Stimulated activated CD4-positive, alpha-beta T cell treated with anti-CD3 and anti-CD28 coated beads, Interleukin-15, amount 100 ng/mL, for 1 hour (primary cell): Measurements from ENCODE around the gene ARHGEF4.
"Not testable (repeated sequence)": the region's sequence is repeated elsewhere in the genome, so short reads cannot be mapped to it uniquely, and the experiment has no call there.

ENCODE experiments used
- DNase-seq, 2 donors: peaks; one replicate each; pipeline ENCODE4 v3.0.0-alpha.2; 2020; ENCODE audit warnings: low read depth in 1 of 2, low spot score in 1 of 2

Gene ARHGEF4

DNA sequence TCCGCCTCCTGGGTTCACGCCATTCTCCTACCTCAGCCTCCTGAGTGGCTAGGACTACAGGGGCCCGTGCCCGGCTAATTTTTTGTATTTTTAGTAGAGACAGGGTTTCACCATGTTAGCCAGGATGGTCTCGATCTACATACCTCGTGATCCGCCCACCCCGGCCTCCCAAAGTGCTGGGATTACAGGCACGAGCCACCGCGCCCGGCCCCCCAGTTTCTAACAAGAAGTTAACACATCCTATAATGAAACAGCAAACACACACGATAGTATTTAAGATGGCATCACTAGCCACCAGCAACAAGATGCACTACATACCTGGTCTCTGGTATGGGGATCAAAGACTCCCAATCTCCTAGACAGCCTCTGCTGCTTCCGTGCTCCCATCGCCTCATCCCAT lies 238.9 kb downstream of the ARHGEF4 start:
- DNase-seq: not testable (repeated sequence)

DNA sequence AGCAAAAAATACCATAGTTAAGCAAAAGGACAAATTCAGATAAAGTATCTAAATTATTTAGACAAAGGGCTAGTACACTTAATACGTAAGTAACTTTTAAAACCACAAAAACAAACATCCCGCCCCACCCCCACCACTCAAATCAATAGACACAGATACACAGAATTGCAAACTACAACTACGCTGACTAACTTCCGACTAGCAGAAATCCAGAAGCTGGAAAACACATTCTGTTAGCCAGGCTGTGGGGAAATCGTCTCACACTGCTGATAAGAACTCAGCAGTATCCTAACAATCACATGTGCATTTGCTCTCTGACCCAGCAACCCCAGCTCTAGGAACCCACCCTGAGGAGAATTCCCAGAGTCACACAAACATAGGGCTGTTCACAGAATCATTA lies 240.0 kb downstream of the ARHGEF4 start:
- no peak for DNase-seq

DNA sequence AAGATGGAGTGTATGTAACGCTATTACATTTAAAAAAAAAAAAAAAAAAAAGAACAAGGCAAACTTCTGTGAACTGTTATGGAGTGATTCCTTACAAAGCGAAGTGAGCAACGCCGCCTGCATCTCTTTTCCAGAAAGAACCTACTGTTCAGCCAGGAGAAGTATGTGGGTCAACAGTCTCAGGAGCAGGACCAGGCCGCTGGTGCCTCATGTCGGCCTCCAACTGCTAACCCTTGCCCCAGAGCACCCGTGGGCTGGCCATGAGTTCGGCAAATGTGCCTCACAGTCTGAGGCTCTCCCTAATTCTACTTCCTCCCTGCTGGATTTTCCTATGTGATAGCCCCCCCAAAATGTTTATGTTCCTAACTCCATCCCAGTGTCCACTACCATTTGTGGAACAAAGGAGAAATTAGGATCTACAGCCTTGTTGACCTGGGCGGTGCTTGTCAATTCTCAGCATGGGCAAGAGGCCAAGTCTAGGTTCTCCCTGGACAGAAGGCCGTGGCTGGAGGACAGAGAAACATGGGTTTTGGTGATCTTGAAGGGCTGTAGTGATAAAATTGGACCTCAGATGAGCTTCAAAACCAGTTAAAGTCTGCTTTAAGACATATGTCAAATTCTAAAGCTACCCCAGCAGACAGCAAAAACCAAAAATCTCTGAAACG lies 240.6 kb downstream of the ARHGEF4 start:
- no peak for DNase-seq

DNA sequence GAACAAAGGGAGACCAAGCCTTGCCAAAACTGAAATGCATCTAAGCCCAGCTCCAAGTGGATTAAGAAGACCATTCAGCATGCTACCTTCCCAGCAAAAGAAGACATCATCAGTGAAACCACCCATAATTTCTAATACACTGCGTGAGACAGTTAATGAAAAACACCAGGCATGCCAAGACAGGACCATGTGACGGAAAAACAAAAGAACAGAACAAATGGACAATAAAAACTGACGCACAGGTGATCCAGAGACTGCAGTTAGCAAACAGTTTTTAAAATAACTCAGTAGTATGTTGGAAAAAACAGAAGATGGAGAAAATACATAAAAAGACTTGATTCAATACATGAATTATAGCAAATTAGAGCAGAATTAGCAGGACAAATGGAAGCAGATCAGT lies 241.3 kb downstream of the ARHGEF4 start:
- DNase-seq: no peak

DNA sequence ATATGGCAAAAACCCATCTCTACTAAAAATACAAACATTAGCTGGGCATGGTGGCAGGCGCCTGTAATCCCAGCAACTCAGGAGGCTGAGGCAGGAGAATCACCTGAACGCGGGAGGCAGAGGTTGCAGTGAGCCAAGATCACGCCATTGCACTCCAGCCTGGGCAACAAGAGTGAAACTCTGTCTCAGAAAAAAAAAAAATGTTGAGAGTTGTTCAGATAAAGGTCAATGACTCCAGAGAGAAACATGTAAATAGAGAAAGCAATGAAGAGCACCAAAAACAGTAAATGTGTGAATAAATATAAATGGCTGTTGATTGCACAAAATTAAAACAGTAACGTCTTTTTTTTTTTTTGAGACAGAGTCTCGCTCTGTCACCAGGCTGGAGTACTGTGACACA lies 243.2 kb downstream of the ARHGEF4 start:
- DNase-seq: not testable (repeated sequence)

DNA sequence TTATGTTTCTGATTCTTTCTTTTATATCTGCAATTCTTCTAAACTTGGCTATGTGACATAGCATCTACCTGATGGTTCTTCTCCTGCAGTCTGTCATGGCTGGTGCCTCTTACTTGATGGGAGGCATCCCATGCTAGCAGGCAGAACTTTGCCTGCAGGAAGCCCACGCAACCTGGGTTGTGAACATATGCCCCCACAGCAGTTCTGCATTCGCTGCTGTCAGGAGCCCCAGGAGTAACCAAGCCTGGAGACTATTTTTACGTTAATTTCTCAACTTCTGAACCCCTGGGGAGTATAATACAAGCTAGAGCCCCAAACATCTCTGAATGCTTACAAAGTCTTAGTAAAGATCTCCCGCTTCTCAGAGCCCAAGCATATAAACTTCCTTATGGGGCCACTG lies 244.5 kb downstream of the ARHGEF4 start:
- DNase-seq: no peak

DNA sequence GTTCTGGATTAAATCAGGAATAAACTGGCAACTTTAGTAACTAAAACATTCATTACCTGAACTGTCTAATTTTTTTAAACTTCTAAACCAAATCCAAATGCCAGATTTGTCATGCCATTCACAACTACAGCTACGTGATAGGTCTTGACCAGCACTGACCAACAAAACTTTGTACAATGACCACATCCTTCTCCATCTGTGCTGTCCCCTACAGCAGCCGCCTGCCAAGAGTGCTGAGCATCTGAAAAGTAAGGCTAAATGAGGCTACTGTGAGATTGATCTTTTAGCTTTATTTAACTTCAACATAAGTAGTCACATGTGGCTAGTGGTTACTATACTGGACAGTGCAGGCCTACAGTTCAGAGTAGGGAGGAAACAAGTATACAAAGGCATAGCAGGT lies 248.9 kb downstream of the ARHGEF4 start:
- DNase-seq: no peak

DNA sequence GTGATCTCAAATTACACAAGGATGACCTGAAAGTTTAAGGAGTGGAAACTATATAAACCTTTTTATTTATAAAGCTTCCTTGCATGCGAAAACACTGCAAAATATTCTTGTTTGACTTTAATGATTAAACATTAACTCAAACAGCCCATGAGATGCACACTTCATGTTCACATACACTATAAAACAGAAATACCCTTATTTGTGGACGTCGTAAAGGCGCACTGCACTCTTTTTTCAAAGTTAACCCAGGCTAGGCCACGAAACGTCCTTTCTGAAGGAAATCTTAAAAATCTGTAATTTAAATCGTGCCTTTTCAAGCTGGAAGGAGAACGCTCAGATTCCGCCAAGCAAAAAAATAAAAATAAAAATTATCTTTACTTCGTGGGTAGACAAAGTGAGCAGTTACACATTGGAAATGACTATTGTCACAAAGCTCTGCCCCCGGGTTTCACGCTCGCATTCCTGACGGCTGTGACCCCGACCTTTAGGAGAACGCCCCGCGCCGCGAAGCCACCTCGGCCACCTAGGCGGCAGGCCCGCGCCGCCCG lies 255.8 kb downstream of the ARHGEF4 start:
- no peak for DNase-seq

DNA sequence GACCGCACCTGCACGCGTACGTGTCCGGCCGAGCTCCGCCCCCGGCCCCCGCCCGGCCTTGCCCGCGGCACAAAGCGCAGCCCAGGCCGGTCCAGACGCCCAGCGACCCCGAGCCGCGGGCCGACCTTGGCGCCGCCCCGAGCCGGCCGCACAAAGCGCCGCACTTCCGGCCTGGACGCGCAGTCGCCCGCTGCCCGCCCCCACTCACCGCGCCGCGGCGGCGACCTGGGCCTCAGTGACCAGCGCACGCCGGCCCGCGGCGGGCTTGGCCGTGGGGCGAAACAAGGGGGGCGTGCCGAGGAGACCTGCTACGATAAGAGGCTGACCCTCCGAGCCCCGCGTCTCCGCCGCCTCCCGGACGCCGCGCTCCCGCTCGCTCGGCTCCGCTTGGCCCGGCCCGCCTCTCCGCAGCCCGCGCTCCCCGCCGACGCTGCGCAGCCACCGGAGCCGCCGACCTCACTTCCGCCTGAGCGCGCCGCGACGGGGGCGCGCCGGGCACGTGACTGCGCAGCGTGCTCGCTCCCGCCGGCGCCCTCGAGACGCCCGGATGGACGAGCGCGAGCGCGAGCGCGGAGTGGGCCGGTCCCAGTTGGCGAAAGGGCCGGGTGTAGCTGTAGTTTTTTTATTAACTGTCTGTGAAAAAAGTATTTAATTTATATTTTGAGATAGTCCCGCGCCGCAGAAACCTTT lies 256.4 kb downstream of the ARHGEF4 start, which contains the start of gene FAM168B:
Gene FAM168B, minus strand, starts transcription at position 455 of the 690 bp plus-strand sequence. CDS start 10,814 bp downstream, outside the sequence.
- DNase-seq: peak; percentile 84

DNA sequence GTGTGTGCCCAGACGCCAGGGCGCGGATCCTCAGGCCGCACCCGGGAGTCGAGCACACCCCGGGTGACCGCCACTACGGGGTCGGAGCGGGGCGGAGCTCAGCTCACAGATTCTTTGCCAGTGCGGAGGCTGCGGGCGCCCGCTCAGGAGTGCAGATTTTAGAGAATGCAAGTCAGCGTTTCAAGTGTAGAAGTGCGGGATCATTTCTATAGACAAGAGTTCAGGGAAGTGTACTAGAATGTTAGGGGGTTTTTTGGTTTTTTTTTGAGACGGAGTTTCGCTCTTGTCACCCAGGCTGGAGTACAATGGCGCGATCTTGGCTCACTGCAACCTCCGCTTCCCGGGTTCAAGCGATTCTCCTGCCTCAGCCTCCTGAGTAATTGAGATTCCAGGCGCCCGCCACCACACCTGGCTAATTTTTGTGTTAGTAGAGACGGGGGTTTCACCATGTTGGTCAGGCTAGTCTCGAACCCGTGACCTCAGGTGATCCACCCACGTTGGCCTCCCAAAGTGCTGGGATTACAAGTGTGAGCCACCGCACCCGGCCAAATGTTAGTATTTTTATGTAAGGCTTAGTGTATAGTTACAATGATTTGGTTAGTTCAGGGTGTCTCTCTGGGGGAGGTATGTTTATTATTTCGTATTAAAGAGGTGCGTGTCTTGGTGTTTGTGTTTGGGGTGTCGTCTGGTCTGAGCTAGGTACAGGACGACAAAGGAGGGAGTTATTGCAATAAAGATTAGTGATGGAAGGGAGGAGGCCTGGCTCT lies 257.2 kb downstream of the ARHGEF4 start:
- DNase-seq: peak in 1 of 2 donors; percentile 1

DNA sequence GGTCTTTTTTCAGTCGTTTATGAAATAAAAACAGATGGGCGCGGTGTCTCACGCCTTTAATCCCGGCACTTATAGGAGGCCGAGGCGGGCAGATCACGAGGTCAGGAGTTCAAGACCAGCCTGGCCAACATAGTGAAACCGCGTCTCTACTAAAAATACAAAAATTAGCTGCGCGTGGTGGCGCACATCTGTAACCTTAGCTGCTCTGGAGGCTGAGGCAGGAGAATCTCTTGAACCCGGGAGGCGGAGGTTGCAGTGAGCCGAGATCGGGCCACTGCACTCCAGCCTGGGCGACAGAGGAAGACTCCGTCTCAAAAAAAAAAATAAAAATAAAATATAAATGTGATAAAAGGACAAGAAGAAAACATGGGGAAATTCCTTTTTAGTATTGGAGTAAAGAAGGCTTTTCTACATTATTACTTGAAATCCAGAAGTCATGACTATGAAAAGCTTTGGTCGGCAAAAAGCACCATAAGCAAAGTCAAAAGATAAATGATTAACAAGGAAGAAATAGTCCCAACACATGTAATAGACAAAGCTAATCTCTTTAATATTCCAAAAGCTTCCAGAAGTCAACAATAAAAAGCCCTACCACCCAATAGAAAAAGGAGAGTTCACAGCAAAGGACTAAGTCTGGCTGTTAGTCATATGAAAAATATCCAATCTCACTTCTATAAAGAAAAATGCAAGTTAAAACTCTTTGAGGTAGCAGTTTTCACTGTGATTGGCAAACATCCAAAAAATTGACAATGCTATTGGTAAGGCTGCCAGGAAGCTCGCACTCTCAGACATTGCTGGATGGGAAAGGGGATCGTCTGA lies 258.0 kb downstream of the ARHGEF4 start:
- DNase-seq: no peak
